Panc1 (cell line): ENCODE measurements around the gene FRMPD2. TPM values are rescaled to one million over a fixed set of nuclear protein-coding genes. Genes with fewer than 3 reads are reported as not detected.

ENCODE experiments used
- ATAC-seq: fragments of 200-7000 bp; cut with Tn5 transposase; 2 replicates; pipeline ENCODE4 v1.9.1; 2020; ENCODE audit warnings: mild to moderate bottlenecking, moderate library complexity
- BruUV-seq: library from RNA; stranded (reverse); fragments of 400-500 nt; replicated peaks from 2 replicates; lab custom pipeline; 2021; lab: Mats Ljungman, UMichigan
- CTCF ChIA-PET: fragments of 300-600 bp; sonication (Branson Sonifier 250); formaldehyde crosslinking; loops from one replicate; lab custom pipeline; 2022; ENCODE audit warnings: antibody characterized with exemption; lab: Charles Lee
- POLR2A ChIA-PET: fragments of 300-600 bp; sonication (Branson Sonifier 250); formaldehyde crosslinking; loops from one replicate; lab custom pipeline; 2022; ENCODE audit warnings: antibody characterized with exemption; lab: Charles Lee
- DNase-seq: peaks from one replicate; pipeline ENCODE4 v3.0.0-alpha.2; 2010; ENCODE audit warnings: low read depth, low spot score
- H3K27ac ChIP-seq: 2 replicates; pipeline ENCODE4 v1.5.1; 2011; ENCODE audit warnings: mild to moderate bottlenecking, low read length, inconsistent platforms
- H3K27me3 ChIP-seq: fragments of 200-500 bp; sonication (Bioruptor generic); 2 replicates; pipeline ENCODE4 v1.6.0; 2014; ENCODE audit warnings: low read length, inconsistent platforms; ENCODE audit not compliant: control insufficient read depth, insufficient read depth
- H3K36me3 ChIP-seq: fragments of 200-500 bp; sonication (Bioruptor generic); 2 replicates; pipeline ENCODE4 v1.5.1; 2014; ENCODE audit warnings: inconsistent platforms, mild to moderate bottlenecking, low read length, moderate library complexity; ENCODE audit not compliant: control insufficient read depth, insufficient read depth
- H3K4me1 ChIP-seq: 2 replicates; pipeline ENCODE4 v1.5.1; 2011; ENCODE audit warnings: inconsistent platforms, mild to moderate bottlenecking, low read length, moderate library complexity; ENCODE audit not compliant: control insufficient read depth, insufficient read depth
- H3K4me3 ChIP-seq, 2 experiments: 2 replicates each; pipeline ENCODE4 v1.5.1; 2011 to 2012; ENCODE audit warnings: low read depth in 2 of 2, low read length in 2 of 2, mild to moderate bottlenecking in 2 of 2, inconsistent platforms in 1 of 2, moderate library complexity in 1 of 2
- H3K9me3 ChIP-seq: fragments of 200-500 bp; sonication (Bioruptor generic); 2 replicates; pipeline ENCODE4 v1.5.1; 2014; ENCODE audit warnings: low read depth, mild to moderate bottlenecking, inconsistent platforms, low read length, moderate library complexity; ENCODE audit not compliant: control insufficient read depth, insufficient read depth
- CTCF ChIP-seq: fragments of 450-650 bp; IDR thresholded peaks from 2 replicates; pipeline ENCODE4 v1.5.1; 2017; ENCODE audit warnings: mild to moderate bottlenecking
- POLR2AphosphoS5 ChIP-seq: IDR thresholded peaks from 2 replicates; pipeline ENCODE4 v1.6.1; 2012; ENCODE audit warnings: mild to moderate bottlenecking, low read depth, low read length, moderate library complexity
- REST ChIP-seq, 2 experiments: IDR thresholded peaks; 2 replicates each; pipeline ENCODE4 v1.6.1; 2011 to 2012; ENCODE audit warnings: low read depth in 2 of 2, control low read depth in 1 of 2, low read length in 1 of 2, mild to moderate bottlenecking in 1 of 2, moderate library complexity in 1 of 2; ENCODE audit not compliant: insufficient read depth in 1 of 2
- SIN3A ChIP-seq: IDR thresholded peaks from 2 replicates; pipeline ENCODE4 v1.6.1; 2012; ENCODE audit warnings: low read depth, mild to moderate bottlenecking, low read length, moderate library complexity, borderline replicate concordance; ENCODE audit not compliant: insufficient read depth
- TCF7L2 ChIP-seq: IDR thresholded peaks from 2 replicates; pipeline ENCODE4 v1.6.1; 2011; ENCODE audit warnings: mild to moderate bottlenecking, low read depth, low read length, inconsistent platforms
- in situ Hi-C: cut with HindIII; loops from 2 replicates; pipeline ENCODE4 v1.10.0; 2016; ENCODE audit warnings: low sequenced_read_pairs, low pct_unique_long_range_greater_than_20kb
- intact Hi-C: fragments of 100-400 bp; cut with micrococcal nuclease; formaldehyde crosslinking; loops from one replicate; pipeline ENCODE4 v1.10.0; 2022; ENCODE audit not compliant: unreplicated experiment
- total RNA-seq: library from RNA; stranded (reverse); gene quantifications from one replicate; pipeline ENCODE4 v1.2.1, GENCODE V29; 2021; ENCODE audit not compliant: unreplicated experiment

The FRMPD2 gene
- total RNA-seq, 1 experiment from 2014 or later, result not detected

GRCh38 chr10:48279081-48279751 lies 4.7 kb upstream of the FRMPD2 start:
- intact Hi-C loops (no loop called here), in situ Hi-C loops (no loop called here)
- Histone ChIP-seq H3K4me1 (no peaks in the 10 kb centered on the region), H3K9me3 (0 out of 2 replicates have a peak, but pooled peaks cover 4% of the 10 kb centered on the region), H3K27ac (no peak overlapping the region), H3K36me3 (no peaks in the 10 kb centered on the region), H3K4me3 (no peak overlapping the region), H3K27me3 (no peaks in the 10 kb centered on the region)
- POLR2A ChIA-PET, result no interaction called here
- DNase-seq (no peak), ATAC-seq (no peak)
- CTCF ChIA-PET, result no interaction called here
- TF ChIP-seq CTCF, result no peak
- TF ChIP-seq SIN3A, result no peak
- TF ChIP-seq REST (IDR thresholded peaks at IDR 0.05; ENCODE audit: insufficient read depth in 1 of 2, low read depth in 2 of 2, low read length in 1 of 2), result no peak
- BruUV-seq, result no TSS peak

DNA sequence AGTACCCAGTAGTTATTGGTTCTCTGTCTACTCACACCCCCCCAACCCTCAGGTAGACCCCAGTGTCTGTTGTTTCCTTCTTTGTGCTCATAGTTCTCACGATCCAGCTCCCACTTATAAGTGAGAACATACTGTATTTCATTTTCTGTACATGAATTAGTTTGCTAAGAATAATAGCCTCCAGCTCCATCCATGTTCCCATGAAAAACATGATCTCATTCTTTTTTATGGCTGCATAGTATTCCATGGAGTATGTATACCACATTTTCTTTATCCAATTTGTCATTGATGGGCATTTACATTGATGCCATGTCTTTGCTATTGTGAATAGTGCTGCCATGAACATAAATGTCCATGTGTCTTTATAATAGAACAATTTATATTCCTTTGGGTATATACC lies 2.6 kb upstream of the FRMPD2 start:
- no peaks in the 10 kb centered on the region for H3K27me3 ChIP-seq
- TF ChIP-seq POLR2AphosphoS5, result no peak
- TF ChIP-seq SIN3A, result no peak
- no peak for TF ChIP-seq TCF7L2
- TF ChIP-seq CTCF, result no peak
- H3K36me3 ChIP-seq, result no peaks in the 10 kb centered on the region
- no peak for ATAC-seq
- H3K4me3 ChIP-seq, result no peak overlapping the region
- ChIA-PET POLR2A (no interaction called here), CTCF (no interaction called here)
- H3K27ac ChIP-seq, result no peak overlapping the region
- intact Hi-C loops, result no loop called here
- in situ Hi-C loops, result no loop called here
- H3K4me1 ChIP-seq, result no peaks in the 10 kb centered on the region
- DNase-seq, result no peak
- BruUV-seq, result no TSS peak
- no peaks in the 10 kb centered on the region for H3K9me3 ChIP-seq
